ENCODE measurements around the gene FOXD4L1. TPM values are rescaled to one million over a fixed set of nuclear protein-coding genes. Genes with fewer than 3 reads are reported as not detected.
"Not testable (repeated sequence)": the region's sequence is repeated elsewhere in the genome, so short reads cannot be mapped to it uniquely, and the experiment has no call there.

Gene FOXD4L1
- total and polyA plus RNA-seq, 8 donors: 0.14 to 0.71 (median 0.32) TPM; not detected in 1

- H3K4me1 ChIP-seq; H3K9me3 ChIP-seq; intact Hi-C loops (cut with DNase I); H3K27me3 ChIP-seq; H3K36me3 ChIP-seq; ATAC-seq; H3K27ac ChIP-seq; DNase-seq; H3K4me3 ChIP-seq: not testable (repeated sequence)
Observed at GRCh38 chr2:113532991-113533390, 34.5 kb downstream of the FOXD4L1 start.

- H3K4me1 ChIP-seq; H3K4me3 ChIP-seq; H3K27me3 ChIP-seq; intact Hi-C loops (cut with DNase I); H3K9me3 ChIP-seq; H3K36me3 ChIP-seq; H3K27ac ChIP-seq: not testable (repeated sequence)
- peak; percentile 86 for ATAC-seq
- DNase-seq: peak in 1 of 4 donors; percentile 42
Observed at GRCh38 chr2:113536573-113536972, 38.1 kb downstream of the FOXD4L1 start.

- H3K4me1 ChIP-seq; DNase-seq; intact Hi-C loops (cut with DNase I); H3K9me3 ChIP-seq; H3K36me3 ChIP-seq: not testable (repeated sequence)
- Histone ChIP-seq H3K4me3 (peak overlapping the region in 1 of 2 donors; percentile 51), H3K27ac (peak overlapping the region in 1 of 2 donors; percentile 1), H3K27me3 (peaks cover 0 to 14% of the 10 kb centered on the region in 2 donors)
- peak; percentile 23 for ATAC-seq
Observed at GRCh38 chr2:113540834-113541203, 42.4 kb downstream of the FOXD4L1 start.

GRCh38 chr2:113541204-113541975, 42.9 kb downstream of the FOXD4L1 start:
- H3K36me3 ChIP-seq; H3K9me3 ChIP-seq; intact Hi-C loops (cut with DNase I); H3K4me1 ChIP-seq: not testable (repeated sequence)
- peak overlapping the region; percentile 64 to 86 for H3K27ac ChIP-seq
- DNase-seq: peak; percentile 35 to 87 (median 44)
- peaks cover 0 to 14% of the 10 kb centered on the region in 2 donors for H3K27me3 ChIP-seq
- peak overlapping the region; percentile 42 to 51 for H3K4me3 ChIP-seq
- ATAC-seq: peak; percentile 73

- H3K9me3 ChIP-seq; H3K4me1 ChIP-seq; H3K36me3 ChIP-seq; intact Hi-C loops (cut with DNase I): not testable (repeated sequence)
- Histone ChIP-seq H3K27ac (peak overlapping the region; percentile 64 to 86), H3K27me3 (peaks cover 0 to 14% of the 10 kb centered on the region in 2 donors), H3K4me3 (peak overlapping the region; percentile 42 to 51)
- peak; percentile 72 for ATAC-seq
- DNase-seq: peak in 2 of 4 donors; percentile 10 to 74
Observed at GRCh38 chr2:113541976-113542485, 43.6 kb downstream of the FOXD4L1 start.

GRCh38 chr2:113542529-113542928, 44.1 kb downstream of the FOXD4L1 start:
- peak; percentile 37 for ATAC-seq
- DNase-seq: peak in 1 of 4 donors; percentile 12
- peak overlapping the region; percentile 42 to 51 for H3K4me3 ChIP-seq
- H3K27ac ChIP-seq; H3K4me1 ChIP-seq; H3K9me3 ChIP-seq; intact Hi-C loops (cut with DNase I); H3K36me3 ChIP-seq: not testable (repeated sequence)
- peaks cover 0 to 14% of the 10 kb centered on the region in 2 donors for H3K27me3 ChIP-seq

Other genes with a start within 250 kb of the FOXD4L1 start
- gene PAX8, start 219.7 kb upstream of the FOXD4L1 start, total RNA-seq: 1 to 10 TPM; 2.6 to 4.8 TPM
- gene PAX8, start 219.7 kb upstream of the FOXD4L1 start, polyA plus RNA-seq (ENCODE audit: insufficient read length in 6 of 6): 10 to 100 TPM in 2 of 6 donors, 1 to 10 TPM in 4; 4.9 to 16.8 (median 8.2) TPM
- gene ZNG1B, start 61.0 kb upstream of the FOXD4L1 start, total RNA-seq: 10 to 100 TPM; 25.4 to 32.7 TPM
- gene ZNG1B, start 61.0 kb upstream of the FOXD4L1 start, polyA plus RNA-seq (ENCODE audit: insufficient read length in 6 of 6): 10 to 100 TPM; 40.4 to 56.3 (median 51.3) TPM
- 10 to 100 TPM; 15.7 to 20.0 TPM for gene RABL2A, start 128.6 kb downstream of the FOXD4L1 start, total RNA-seq
- gene RABL2A, start 128.6 kb downstream of the FOXD4L1 start, polyA plus RNA-seq (ENCODE audit: insufficient read length in 6 of 6): 10 to 100 TPM; 46.2 to 68.0 (median 59.1) TPM